ENCODE results near the gene TTYH1. TPM values are rescaled to one million over a fixed set of nuclear protein-coding genes. Genes with fewer than 3 reads are reported as not detected.

The TTYH1 gene
- total RNA-seq, 1 donor from 2014 or later: 0.44 TPM

GRCh38 chr19:54482889-54483288, 67.6 kb downstream of the TTYH1 start:
- ATAC-seq: no peak

GRCh38 chr19:54484451-54484850, 69.2 kb downstream of the TTYH1 start:
- no peak for ATAC-seq

DNA sequence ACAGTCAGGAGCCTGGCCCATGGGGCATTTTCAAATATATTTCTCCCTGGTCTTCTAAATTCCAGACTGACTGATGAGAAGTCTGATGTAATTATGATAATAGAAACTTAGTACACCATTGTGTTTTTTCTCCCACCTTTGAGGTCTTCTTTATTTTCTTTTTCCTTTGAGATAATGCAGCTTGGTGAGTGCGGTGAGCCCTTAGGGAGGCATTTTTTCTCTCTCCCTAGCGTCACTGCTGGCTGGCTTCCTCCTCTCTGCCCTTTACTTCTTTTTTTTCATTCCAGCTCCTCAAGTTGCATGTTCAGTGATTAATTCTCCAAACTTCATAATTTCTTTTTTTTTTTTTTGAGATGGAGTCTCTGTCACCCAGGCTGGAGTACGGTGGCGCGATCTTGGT, 70.6 kb downstream of the TTYH1 start:
- ATAC-seq: no peak

Other genes with a start within 250 kb of the TTYH1 start
- 36.5 TPM for gene TMC4, start 242.3 kb upstream of the TTYH1 start, total RNA-seq
- gene MBOAT7, start 225.9 kb upstream of the TTYH1 start, total RNA-seq: 36.7 TPM
- 36.1 TPM for gene TSEN34, start 224.2 kb upstream of the TTYH1 start, total RNA-seq
- 1,727 TPM for gene RPS9, start 214.6 kb upstream of the TTYH1 start, total RNA-seq
- 0.72 TPM for gene LILRB3, start 192.5 kb upstream of the TTYH1 start, total RNA-seq
- gene LILRA6, start 172.7 kb upstream of the TTYH1 start, total RNA-seq: not detected
- 0.32 TPM for gene LILRB5, start 158.2 kb upstream of the TTYH1 start, total RNA-seq
- gene LILRB2, start 134.4 kb upstream of the TTYH1 start, total RNA-seq: 0.84 TPM
- gene LILRA5, start 102.3 kb upstream of the TTYH1 start, total RNA-seq: 0.64 TPM
- gene LILRA4, start 76.3 kb upstream of the TTYH1 start, total RNA-seq: not detected
- 1.5 TPM for gene LAIR1, start 50.5 kb upstream of the TTYH1 start, total RNA-seq
- gene LENG8, start 33.7 kb downstream of the TTYH1 start, total RNA-seq: 38.5 TPM
- gene LENG9, start 48.3 kb downstream of the TTYH1 start, total RNA-seq: 7.2 TPM
- gene CDC42EP5, start 57.8 kb downstream of the TTYH1 start, total RNA-seq: 18.2 TPM
- not detected for gene LAIR2, start 87.4 kb downstream of the TTYH1 start, total RNA-seq
- gene LILRA2, start 158.3 kb downstream of the TTYH1 start, total RNA-seq: not detected
- gene LILRA1, start 178.2 kb downstream of the TTYH1 start, total RNA-seq: 0.16 TPM
- 1.3 TPM for gene LILRB1, start 215.0 kb downstream of the TTYH1 start, total RNA-seq
- gene LILRB4, start 247.5 kb downstream of the TTYH1 start, total RNA-seq: 0.48 TPM